Chondrocyte (in vitro differentiated cells): ENCODE results near the gene SMPDL3A. TPM values are rescaled to one million over a fixed set of nuclear protein-coding genes. Genes with fewer than 3 reads are reported as not detected.

Experiments used
- DNase-seq: peaks from one replicate; pipeline ENCODE4 v3.0.0; 2021; ENCODE audit warnings: mixed read lengths, low spot score
- H3K27ac Mint-ChIP-seq: one replicate; pipeline ENCODE4 v1.8.0; 2021; ENCODE audit warnings: mild to moderate bottlenecking, moderate library complexity, mixed read lengths; ENCODE audit not compliant: unreplicated experiment
- H3K27me3 Mint-ChIP-seq: 2 replicates; pipeline ENCODE4 v1.8.0; 2021; ENCODE audit warnings: low read depth, mixed read lengths
- H3K36me3 Mint-ChIP-seq: 2 replicates; pipeline ENCODE4 v1.8.0; 2021; ENCODE audit warnings: low read depth, mixed read lengths
- H3K4me1 Mint-ChIP-seq: 2 replicates; pipeline ENCODE4 v1.8.0; 2021; ENCODE audit warnings: low read depth, mild to moderate bottlenecking, mixed read lengths
- H3K4me3 Mint-ChIP-seq: one replicate; pipeline ENCODE4 v1.8.0; 2021; ENCODE audit warnings: mild to moderate bottlenecking, moderate library complexity, mixed read lengths; ENCODE audit not compliant: unreplicated experiment
- H3K9me3 Mint-ChIP-seq: 2 replicates; pipeline ENCODE4 v1.8.0; 2021; ENCODE audit warnings: low read depth, mixed read lengths
- CTCF ChIP-seq: fragments of 200-600 bp; sonication (generic); IDR thresholded peaks from 2 replicates; pipeline ENCODE4 v1.5.0; 2021; ENCODE audit warnings: antibody characterized with exemption, mild to moderate bottlenecking, moderate library complexity
- total RNA-seq: library from RNA; stranded (reverse); gene quantifications from 3 replicates; pipeline ENCODE4 v1.2.1, GENCODE V29; 2021

SMPDL3A gene
- total RNA-seq, 1 donor from 2014 or later = 8.7 TPM

- H3K4me3 Mint-ChIP-seq = no peak overlapping the region
- H3K36me3 Mint-ChIP-seq = peaks cover 1% of the 10 kb centered on the region
- H3K27me3 Mint-ChIP-seq = peaks cover 17% of the 10 kb centered on the region
- no peak overlapping the region for H3K27ac Mint-ChIP-seq
- DNase-seq = no peak
- H3K4me1 Mint-ChIP-seq = no peaks in the 10 kb centered on the region
- TF ChIP-seq CTCF = no peak
- peaks cover 7% of the 10 kb centered on the region for H3K9me3 Mint-ChIP-seq
Measured at GRCh38 chr6:122778985-122779661, 9.9 kb upstream of the SMPDL3A start.

GRCh38 chr6:122779667-122780066, 9.4 kb upstream of the SMPDL3A start, which contains the start of gene FABP7:
FABP7 (plus strand) TSS chr6:122779716; CDS start chr6:122779795, 79 bp downstream.
- H3K4me3 Mint-ChIP-seq = no peak within 1 kb of the TSS
- no peak for DNase-seq
- H3K27me3 Mint-ChIP-seq = peaks cover 17% of the 10 kb centered on the region
- no peak for TF ChIP-seq CTCF
- H3K4me1 Mint-ChIP-seq = no peaks in the 10 kb centered on the region
- peaks cover 7% of the 10 kb centered on the region for H3K9me3 Mint-ChIP-seq
- peaks cover 1% of the 10 kb centered on the region for H3K36me3 Mint-ChIP-seq
- no peak within 1 kb of the TSS for H3K27ac Mint-ChIP-seq

- Mint-ChIP-seq H3K27me3 (peaks cover 17% of the 10 kb centered on the region), H3K27ac (no peak overlapping the region), H3K9me3 (peaks cover 7% of the 10 kb centered on the region), H3K36me3 (peaks cover 1% of the 10 kb centered on the region), H3K4me1 (no peaks in the 10 kb centered on the region), H3K4me3 (no peak overlapping the region)
- no peak for TF ChIP-seq CTCF
- DNase-seq = no peak
Measured at GRCh38 chr6:122780114-122780513, 8.9 kb upstream of the SMPDL3A start.

GRCh38 chr6:122781716-122782115, 7.3 kb upstream of the SMPDL3A start:
- Mint-ChIP-seq H3K4me3 (no peak overlapping the region), H3K27ac (no peak overlapping the region), H3K36me3 (peaks cover 1% of the 10 kb centered on the region), H3K9me3 (no peaks in the 10 kb centered on the region), H3K4me1 (peaks cover 2% of the 10 kb centered on the region), H3K27me3 (peaks cover 17% of the 10 kb centered on the region)
- TF ChIP-seq CTCF = no peak
- DNase-seq = no peak

- H3K9me3 Mint-ChIP-seq = no peaks in the 10 kb centered on the region
- H3K27me3 Mint-ChIP-seq = peaks cover 17% of the 10 kb centered on the region
- no peak for DNase-seq
- H3K4me1 Mint-ChIP-seq = peaks cover 10% of the 10 kb centered on the region
- TF ChIP-seq CTCF = no peak
- no peak overlapping the region for H3K4me3 Mint-ChIP-seq
- peaks cover 1% of the 10 kb centered on the region for H3K36me3 Mint-ChIP-seq
- no peak overlapping the region for H3K27ac Mint-ChIP-seq
Measured at GRCh38 chr6:122783401-122783800, 5.7 kb upstream of the SMPDL3A start.
